ENCODE measurements around the gene CFAP47.

DNA sequence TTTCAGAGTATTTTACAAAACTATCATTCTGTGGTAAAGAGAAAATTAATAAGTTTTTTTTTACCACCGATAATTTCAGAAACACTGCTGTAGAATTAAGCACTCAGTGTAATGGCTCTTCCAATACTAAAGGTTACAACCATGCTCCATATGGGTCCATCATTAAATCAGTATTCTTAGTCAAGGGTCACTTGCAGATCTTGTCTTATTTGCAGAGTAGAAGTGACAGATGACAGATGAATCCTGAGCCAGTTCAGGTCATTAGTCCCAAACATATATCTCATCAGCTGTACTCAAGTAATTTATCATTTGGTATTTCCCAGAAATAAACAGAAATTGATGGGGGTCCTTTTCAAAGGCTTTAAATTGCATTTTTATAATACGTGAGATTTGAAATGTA, 182.9 kb downstream of the CFAP47 start:
- no peak for TF ChIP-seq CTCF (IDR thresholded peaks at IDR 0.05)
- TF ChIP-seq POLR2AphosphoS5 (IDR thresholded peaks at IDR 0.05; ENCODE audit: low read depth, low read length) = no peak
- TF ChIP-seq, protein P1, sequence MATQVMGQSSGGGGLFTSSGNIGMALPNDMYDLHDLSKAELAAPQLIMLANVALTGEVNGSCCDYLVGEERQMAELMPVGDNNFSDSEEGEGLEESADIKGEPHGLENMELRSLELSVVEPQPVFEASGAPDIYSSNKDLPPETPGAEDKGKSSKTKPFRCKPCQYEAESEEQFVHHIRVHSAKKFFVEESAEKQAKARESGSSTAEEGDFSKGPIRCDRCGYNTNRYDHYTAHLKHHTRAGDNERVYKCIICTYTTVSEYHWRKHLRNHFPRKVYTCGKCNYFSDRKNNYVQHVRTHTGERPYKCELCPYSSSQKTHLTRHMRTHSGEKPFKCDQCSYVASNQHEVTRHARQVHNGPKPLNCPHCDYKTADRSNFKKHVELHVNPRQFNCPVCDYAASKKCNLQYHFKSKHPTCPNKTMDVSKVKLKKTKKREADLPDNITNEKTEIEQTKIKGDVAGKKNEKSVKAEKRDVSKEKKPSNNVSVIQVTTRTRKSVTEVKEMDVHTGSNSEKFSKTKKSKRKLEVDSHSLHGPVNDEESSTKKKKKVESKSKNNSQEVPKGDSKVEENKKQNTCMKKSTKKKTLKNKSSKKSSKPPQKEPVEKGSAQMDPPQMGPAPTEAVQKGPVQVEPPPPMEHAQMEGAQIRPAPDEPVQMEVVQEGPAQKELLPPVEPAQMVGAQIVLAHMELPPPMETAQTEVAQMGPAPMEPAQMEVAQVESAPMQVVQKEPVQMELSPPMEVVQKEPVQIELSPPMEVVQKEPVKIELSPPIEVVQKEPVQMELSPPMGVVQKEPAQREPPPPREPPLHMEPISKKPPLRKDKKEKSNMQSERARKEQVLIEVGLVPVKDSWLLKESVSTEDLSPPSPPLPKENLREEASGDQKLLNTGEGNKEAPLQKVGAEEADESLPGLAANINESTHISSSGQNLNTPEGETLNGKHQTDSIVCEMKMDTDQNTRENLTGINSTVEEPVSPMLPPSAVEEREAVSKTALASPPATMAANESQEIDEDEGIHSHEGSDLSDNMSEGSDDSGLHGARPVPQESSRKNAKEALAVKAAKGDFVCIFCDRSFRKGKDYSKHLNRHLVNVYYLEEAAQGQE (IDR thresholded peaks at IDR 0.05; ENCODE audit: insufficient read depth in 1 of 2, low read depth in 2 of 2, low read length in 1 of 2) = no peak
- TF ChIP-seq TCF7L2 (IDR thresholded peaks at IDR 0.05; ENCODE audit: low read depth, low read length) = no peak
- no peak for TF ChIP-seq SIN3A (IDR thresholded peaks at IDR 0.05; ENCODE audit: borderline replicate concordance, insufficient read depth, low read depth, low read length)

Data from Panc1 (cell line).